DND-41 (cell line): ENCODE data around the gene PDE7B.

Experiments
- CTCF ChIP-seq: IDR thresholded peaks from 2 replicates; pipeline ENCODE4 v1.5.1; 2012; ENCODE audit warnings: borderline replicate concordance, low read length, moderate library complexity, mild to moderate bottlenecking; ENCODE audit not compliant: poor library complexity, severe bottlenecking; ENCODE audit errors: extremely low read depth
- EZH2 ChIP-seq: IDR thresholded peaks from 3 replicates; pipeline ENCODE4 v1.6.1; 2012; ENCODE audit warnings: borderline replicate concordance, low read depth, mild to moderate bottlenecking, moderate library complexity, low read length, inconsistent platforms; ENCODE audit not compliant: severe bottlenecking

GRCh38 chr6:135887069-135887468 lies 35.6 kb downstream of the PDE7B start:
- no peak for TF ChIP-seq CTCF
- no peak for TF ChIP-seq EZH2
